Activated naive CD4-positive, alpha-beta T cell treated with anti-CD3 and anti-CD28 coated beads, Interleukin-2, amount 50 U/mL, for 24 hours (primary cell): ENCODE results near the gene TTC3.
"Not testable (repeated sequence)": the region's sequence is repeated elsewhere in the genome, so short reads cannot be mapped to it uniquely, and the experiment has no call there.

ENCODE experiments used
- H3K27ac Mint-ChIP-seq: one replicate; pipeline ENCODE4 v1.8.0; 2021; ENCODE audit warnings: mild to moderate bottlenecking, mixed read lengths
- H3K27me3 Mint-ChIP-seq: one replicate; pipeline ENCODE4 v1.8.0; 2021; ENCODE audit warnings: mixed read lengths
- H3K36me3 Mint-ChIP-seq: one replicate; pipeline ENCODE4 v1.8.0; 2021; ENCODE audit warnings: mixed read lengths
- H3K4me1 Mint-ChIP-seq: one replicate; pipeline ENCODE4 v1.8.0; 2021; ENCODE audit warnings: mixed read lengths
- H3K4me3 Mint-ChIP-seq: one replicate; pipeline ENCODE4 v1.8.0; 2021; ENCODE audit warnings: mild to moderate bottlenecking, mixed read lengths
- H3K9me3 Mint-ChIP-seq: one replicate; pipeline ENCODE4 v1.8.0; 2021; ENCODE audit warnings: mixed read lengths

TTC3 gene

DNA sequence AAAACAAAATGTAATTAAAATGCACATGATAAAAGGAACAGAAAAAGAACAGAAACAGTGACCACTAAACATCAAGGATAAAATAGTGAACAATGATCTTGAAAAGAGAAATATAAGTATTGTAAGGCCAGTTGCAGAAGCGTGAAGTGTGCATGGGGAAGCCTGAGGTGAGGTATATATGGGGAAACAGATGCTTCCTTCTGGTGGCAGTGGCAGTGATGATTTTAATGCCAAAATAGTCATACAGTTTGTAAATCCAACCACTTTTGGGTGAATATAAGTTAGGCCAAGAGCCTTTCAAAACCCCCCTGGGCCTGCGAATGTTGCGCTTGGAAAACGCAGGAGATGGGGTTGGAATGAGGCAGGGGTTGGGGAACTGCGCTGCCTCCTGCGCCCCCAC, 27.3 kb downstream of the TTC3 start:
- peaks cover 6% of the 10 kb centered on the region for H3K4me1 Mint-ChIP-seq
- no peak overlapping the region for H3K27ac Mint-ChIP-seq

DNA sequence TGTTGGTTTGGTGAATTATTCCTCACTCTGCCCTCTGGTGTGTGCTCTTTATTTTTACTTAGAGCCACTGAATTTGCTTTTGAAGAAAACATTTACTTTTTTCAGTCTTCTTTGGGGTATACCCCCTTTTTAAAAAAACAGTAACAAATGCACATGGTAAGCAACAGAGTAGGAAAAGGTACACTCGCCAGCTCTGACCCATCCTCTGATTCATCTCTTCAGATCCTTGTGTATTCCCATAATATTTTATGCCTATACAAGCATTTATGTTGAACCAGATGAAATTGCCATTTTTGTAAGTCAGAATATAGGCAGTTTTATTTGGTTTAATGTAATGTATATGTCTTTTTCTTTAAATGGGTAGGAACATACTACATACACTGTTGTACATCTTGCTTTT, 28.3 kb downstream of the TTC3 start:
- no peak overlapping the region for H3K4me3 Mint-ChIP-seq
- H3K36me3 Mint-ChIP-seq, result peaks cover 16% of the 10 kb centered on the region
- no peaks in the 10 kb centered on the region for H3K9me3 Mint-ChIP-seq
- H3K4me1 Mint-ChIP-seq, result peaks cover 10% of the 10 kb centered on the region
- H3K27ac Mint-ChIP-seq, result no peak overlapping the region
- no peaks in the 10 kb centered on the region for H3K27me3 Mint-ChIP-seq

More for the DNA sequence above, 27.3 kb downstream of the TTC3 start:
- H3K4me3 Mint-ChIP-seq, result no peak overlapping the region
- H3K9me3 Mint-ChIP-seq, result no peaks in the 10 kb centered on the region
- H3K36me3 Mint-ChIP-seq, result peaks cover 17% of the 10 kb centered on the region
- no peaks in the 10 kb centered on the region for H3K27me3 Mint-ChIP-seq

DNA sequence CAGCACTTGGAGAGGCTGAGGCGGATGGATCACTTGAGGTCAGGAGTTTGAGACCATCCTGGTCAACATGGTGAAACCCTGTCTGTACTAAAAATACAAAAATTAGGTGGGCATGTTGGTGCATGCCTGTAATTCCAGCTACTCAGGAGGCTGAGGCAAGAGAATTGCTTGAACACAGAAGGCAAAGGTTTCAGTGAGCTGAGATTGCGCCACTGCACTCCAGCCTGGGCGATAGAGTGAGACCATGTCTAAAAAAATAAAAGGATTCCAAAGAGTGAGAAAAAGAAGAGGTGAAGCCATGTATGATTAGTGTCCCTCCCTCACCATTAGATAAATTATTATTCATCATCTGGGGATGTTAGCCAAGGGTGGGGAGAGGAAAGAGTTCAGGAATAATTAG, 29.7 kb downstream of the TTC3 start:
- not testable (repeated sequence) for H3K27ac Mint-ChIP-seq, H3K27me3 Mint-ChIP-seq, H3K4me3 Mint-ChIP-seq, H3K9me3 Mint-ChIP-seq
- peaks cover 14% of the 10 kb centered on the region for H3K4me1 Mint-ChIP-seq
- peaks cover 14% of the 10 kb centered on the region for H3K36me3 Mint-ChIP-seq

DNA sequence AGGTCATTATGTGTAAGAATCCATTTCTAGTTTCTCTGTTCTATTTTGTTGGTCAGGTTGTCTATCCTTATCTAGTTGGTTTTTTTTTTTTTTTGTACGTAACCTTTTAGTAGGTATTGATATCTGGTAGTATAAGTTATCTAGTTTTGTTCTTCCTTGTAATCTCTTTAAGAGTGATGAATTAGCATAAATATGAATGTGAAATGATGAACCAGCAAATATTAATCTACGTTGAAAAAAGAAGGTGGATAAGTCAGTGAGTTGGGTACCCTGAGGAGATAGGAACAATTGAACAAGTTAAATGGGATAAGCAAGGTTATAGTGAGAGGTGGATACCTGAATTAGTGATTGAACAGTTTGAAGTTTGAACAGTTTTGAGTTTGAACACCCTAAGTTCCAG, 33.9 kb downstream of the TTC3 start:
- no peaks in the 10 kb centered on the region for H3K27me3 Mint-ChIP-seq
- peak overlapping the region; percentile 38 for H3K27ac Mint-ChIP-seq
- H3K9me3 Mint-ChIP-seq, result peaks cover 4% of the 10 kb centered on the region
- no peak overlapping the region for H3K4me3 Mint-ChIP-seq
- peaks cover 17% of the 10 kb centered on the region for H3K36me3 Mint-ChIP-seq
- peaks cover 14% of the 10 kb centered on the region for H3K4me1 Mint-ChIP-seq

DNA sequence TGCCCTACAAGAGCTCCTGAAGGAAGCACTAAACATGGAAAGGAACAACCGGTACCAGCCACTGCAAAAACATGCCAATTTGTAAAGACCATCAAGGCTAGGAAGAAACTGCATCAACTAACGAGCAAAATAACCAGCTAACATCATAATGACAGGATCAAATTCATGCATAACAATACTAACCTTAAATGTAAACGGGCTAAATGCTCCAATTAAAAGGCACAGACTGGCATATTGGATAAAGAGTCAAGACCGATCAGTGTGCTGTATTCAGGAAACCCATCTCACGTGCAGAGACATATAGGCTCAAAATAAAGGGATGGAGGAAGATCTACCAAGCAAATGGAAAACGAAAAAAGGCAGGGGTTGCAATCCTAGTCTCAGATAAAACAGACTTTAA, 38.0 kb downstream of the TTC3 start:
- peaks cover 14% of the 10 kb centered on the region for H3K4me1 Mint-ChIP-seq
- peaks cover 21% of the 10 kb centered on the region for H3K36me3 Mint-ChIP-seq
- not testable (repeated sequence) for H3K4me3 Mint-ChIP-seq, H3K27me3 Mint-ChIP-seq, H3K9me3 Mint-ChIP-seq, H3K27ac Mint-ChIP-seq

DNA sequence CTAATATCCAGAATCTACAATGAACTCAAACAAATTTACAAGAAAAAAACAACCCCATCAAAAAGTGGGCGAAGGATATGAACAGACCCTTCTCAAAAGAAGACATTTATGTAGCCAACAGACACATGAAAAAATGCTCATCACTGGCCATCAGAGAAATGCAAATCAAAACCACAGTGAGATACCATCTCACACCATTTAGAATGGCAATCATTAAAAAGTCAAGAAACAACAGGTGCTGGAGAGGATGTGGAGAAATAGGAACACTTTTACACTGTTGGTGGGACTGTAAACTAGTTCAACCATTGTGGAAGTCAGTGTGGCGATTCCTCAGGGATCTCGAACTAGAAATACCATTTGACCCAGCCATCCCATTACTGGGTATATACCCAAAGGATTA, 41.2 kb downstream of the TTC3 start:
- peaks cover 19% of the 10 kb centered on the region for H3K4me1 Mint-ChIP-seq
- not testable (repeated sequence) for H3K27ac Mint-ChIP-seq, H3K27me3 Mint-ChIP-seq, H3K9me3 Mint-ChIP-seq, H3K4me3 Mint-ChIP-seq
- peaks cover 10% of the 10 kb centered on the region for H3K36me3 Mint-ChIP-seq

DNA sequence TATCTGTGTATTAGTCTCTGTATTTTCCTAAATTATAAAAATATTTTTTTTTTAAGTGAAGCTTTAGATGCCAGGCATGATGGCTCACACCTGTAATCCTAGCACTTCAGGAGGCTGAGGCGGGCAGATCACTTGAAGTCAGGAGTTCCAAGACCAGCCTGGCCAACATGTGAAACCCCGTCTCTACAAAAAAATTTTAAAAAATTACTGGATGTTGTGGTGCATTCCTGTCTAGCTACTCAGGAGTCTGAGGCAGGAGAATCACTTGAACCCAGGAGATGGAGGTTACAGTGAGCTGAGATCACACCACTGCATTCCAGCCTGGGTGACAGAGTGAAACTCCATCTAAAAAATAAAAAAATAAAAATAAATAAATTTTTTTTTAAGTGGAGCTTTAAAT, 43.4 kb downstream of the TTC3 start:
- H3K4me1 Mint-ChIP-seq, result peaks cover 28% of the 10 kb centered on the region
- H3K27ac Mint-ChIP-seq, H3K27me3 Mint-ChIP-seq, H3K4me3 Mint-ChIP-seq, H3K9me3 Mint-ChIP-seq: not testable (repeated sequence)
- peaks cover 15% of the 10 kb centered on the region for H3K36me3 Mint-ChIP-seq

DNA sequence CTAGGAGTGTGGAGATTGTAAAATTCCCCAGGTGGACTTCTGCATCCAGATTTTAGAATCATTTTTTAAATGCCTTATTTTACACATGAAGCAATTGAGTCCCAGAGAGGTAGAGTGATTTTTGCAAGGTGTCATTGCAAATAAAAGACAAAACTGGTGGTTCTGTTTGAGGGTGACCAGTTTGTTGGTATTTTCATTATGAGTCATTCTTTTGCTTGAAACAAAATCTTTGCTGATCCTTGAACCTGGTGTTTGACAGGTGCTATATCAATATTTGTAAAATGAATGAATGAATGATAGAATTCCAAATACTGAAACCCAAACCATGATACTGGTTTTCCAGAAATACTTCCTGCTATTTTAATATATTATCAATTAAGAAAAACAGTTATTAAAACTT, 44.1 kb downstream of the TTC3 start:
- no peak overlapping the region for H3K4me3 Mint-ChIP-seq
- H3K27ac Mint-ChIP-seq, result peak overlapping the region; percentile 30
- H3K36me3 Mint-ChIP-seq, result peaks cover 13% of the 10 kb centered on the region
- H3K9me3 Mint-ChIP-seq, result no peaks in the 10 kb centered on the region
- H3K4me1 Mint-ChIP-seq, result peaks cover 28% of the 10 kb centered on the region
- H3K27me3 Mint-ChIP-seq, result no peaks in the 10 kb centered on the region

DNA sequence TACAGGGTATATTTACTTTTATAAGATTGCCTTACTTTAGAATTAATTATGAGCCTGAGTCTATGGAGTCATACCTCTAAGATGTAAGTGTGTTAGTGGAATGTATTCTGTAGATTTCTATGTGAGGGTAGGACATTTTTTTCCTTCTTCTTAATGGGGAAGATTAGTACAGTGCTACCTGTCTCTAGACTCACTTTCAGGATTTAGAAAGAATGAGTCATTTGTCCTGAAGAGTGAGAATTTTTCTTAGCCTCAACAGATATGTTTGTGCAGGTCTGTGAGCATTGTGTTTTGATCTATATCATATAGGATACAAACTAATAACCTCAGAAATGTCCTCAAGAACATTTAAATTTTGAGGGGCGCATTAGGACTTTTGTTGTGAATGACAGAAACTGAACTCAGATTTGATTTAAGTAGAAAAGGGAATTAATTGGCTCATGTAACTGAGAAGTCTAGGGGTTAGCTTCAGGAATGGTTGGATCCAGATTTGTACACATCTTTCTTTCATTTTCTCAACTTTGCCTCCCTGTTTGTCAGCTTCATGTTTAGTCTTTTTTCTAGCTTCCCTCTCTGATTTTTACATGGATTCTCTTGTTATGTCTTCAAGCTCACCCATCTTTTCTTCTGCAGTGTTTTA, 45.3 kb downstream of the TTC3 start:
- peaks cover 16% of the 10 kb centered on the region for H3K36me3 Mint-ChIP-seq
- H3K4me3 Mint-ChIP-seq, result no peak overlapping the region
- H3K27me3 Mint-ChIP-seq, result no peaks in the 10 kb centered on the region
- H3K4me1 Mint-ChIP-seq, result peaks cover 28% of the 10 kb centered on the region
- H3K27ac Mint-ChIP-seq, result peak overlapping the region; percentile 15
- H3K9me3 Mint-ChIP-seq, result no peaks in the 10 kb centered on the region

DNA sequence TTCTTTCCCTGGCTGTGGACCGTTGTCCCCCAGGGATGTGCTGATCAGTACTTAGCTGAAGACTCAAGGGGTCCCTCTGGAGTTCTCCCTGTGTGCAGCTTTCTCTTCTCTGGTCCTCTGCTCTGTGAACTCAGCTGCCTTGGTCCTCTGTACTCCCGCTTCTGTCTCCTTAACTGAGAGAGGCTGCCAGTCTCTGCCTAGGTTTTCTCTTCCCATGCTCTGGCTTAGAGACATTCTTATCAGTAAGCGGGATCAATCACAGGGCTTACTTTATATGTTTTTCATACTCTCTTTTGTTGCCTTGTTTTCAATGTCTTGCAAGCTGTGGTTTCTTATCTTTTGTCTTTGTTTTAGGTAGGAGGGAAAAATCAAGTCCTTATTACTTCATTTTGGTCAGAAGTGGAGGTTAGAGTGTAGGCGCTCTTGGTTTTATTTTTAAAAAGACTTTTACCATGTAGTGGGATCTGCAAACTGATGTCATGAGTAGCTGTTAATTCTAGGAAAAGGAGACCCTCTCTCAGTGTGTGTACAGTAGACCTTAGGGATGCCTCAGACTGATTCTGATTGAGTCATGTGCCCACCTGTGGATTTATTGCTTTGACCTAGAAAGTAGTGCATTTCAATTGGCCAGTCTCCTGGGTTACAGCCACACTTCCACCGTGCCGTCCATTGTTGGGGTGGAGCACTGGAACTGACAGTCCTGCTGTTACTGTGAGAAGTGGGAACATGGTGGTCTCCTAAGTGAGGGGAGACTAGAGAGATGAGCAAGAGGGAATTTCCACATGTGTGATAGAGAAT, 46.6 kb downstream of the TTC3 start:
- no peak overlapping the region for H3K4me3 Mint-ChIP-seq
- H3K4me1 Mint-ChIP-seq, result peaks cover 28% of the 10 kb centered on the region
- peak overlapping the region; percentile 48 for H3K27ac Mint-ChIP-seq
- no peaks in the 10 kb centered on the region for H3K9me3 Mint-ChIP-seq
- H3K27me3 Mint-ChIP-seq, result no peaks in the 10 kb centered on the region
- H3K36me3 Mint-ChIP-seq, result peaks cover 17% of the 10 kb centered on the region

DNA sequence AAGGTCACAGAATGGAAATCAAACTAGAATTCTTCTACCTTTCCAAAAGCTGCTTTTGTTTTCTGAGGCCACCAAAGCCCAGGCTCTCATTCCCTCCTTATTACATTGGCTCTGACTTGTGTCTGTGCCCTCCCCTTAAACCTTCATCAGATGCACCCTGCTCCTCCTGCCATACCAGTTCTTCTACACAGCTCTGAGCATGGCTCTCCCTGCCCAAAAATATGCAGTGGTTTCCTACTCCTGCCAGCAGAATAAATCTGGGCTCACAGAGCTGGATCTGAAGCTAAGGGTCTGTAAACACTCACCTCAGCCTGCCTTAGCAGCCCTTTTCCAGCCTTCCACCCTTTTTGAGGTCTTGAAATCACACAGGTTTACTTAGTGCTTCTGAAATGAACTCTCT, 55.0 kb downstream of the TTC3 start:
- Mint-ChIP-seq H3K27ac (no peak overlapping the region), H3K36me3 (peaks cover 13% of the 10 kb centered on the region), H3K27me3 (no peaks in the 10 kb centered on the region), H3K4me3 (no peak overlapping the region), H3K9me3 (no peaks in the 10 kb centered on the region), H3K4me1 (no peaks in the 10 kb centered on the region)

DNA sequence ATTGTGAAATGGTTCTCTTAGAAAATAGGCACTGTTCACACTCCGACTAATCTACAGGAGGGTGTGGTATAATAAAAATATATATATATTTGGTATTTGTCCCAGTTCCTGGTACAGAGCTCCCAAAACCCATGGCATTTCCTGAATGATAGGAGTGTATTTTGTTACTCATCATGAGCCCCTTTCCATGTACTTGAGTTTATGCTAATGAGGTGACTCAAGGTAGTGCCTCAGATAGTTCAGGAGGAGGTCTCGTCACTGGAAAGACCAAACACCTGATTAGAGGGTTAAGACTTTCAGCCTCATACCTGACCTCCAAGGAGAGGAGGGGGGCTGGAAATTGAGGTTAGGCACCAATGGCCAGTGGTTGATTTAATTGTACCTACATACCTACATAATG, 57.9 kb downstream of the TTC3 start:
- Mint-ChIP-seq H3K36me3 (peaks cover 17% of the 10 kb centered on the region), H3K9me3 (no peaks in the 10 kb centered on the region), H3K27me3 (no peaks in the 10 kb centered on the region)

DNA sequence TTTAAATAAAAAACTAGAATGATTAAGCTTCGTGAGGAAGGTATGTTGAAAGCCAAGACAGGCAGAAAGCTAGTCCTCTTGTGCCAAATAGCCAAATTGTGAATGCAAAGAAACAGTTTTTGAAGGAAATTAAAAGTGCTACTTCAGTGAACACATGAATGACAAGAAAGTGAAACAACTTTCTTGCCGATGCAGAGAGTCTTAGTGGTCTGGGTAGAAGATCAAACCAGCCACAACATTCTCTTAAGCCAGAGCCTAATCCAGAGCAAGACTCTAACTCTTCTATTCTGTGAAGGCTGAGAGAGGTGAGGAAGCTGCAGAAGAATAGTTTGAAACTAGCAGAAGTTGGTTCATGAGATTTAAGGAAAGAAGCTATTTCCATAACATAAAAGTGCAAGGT, 63.2 kb downstream of the TTC3 start:
- H3K27me3 Mint-ChIP-seq, result no peaks in the 10 kb centered on the region
- H3K9me3 Mint-ChIP-seq, result no peaks in the 10 kb centered on the region
- H3K27ac Mint-ChIP-seq, result no peak overlapping the region
- H3K4me1 Mint-ChIP-seq, result peaks cover 20% of the 10 kb centered on the region
- peaks cover 24% of the 10 kb centered on the region for H3K36me3 Mint-ChIP-seq
- no peak overlapping the region for H3K4me3 Mint-ChIP-seq

More for the DNA sequence above, 57.9 kb downstream of the TTC3 start:
- Mint-ChIP-seq H3K4me3 (no peak overlapping the region), H3K4me1 (peaks cover 14% of the 10 kb centered on the region), H3K27ac (no peak overlapping the region)

DNA sequence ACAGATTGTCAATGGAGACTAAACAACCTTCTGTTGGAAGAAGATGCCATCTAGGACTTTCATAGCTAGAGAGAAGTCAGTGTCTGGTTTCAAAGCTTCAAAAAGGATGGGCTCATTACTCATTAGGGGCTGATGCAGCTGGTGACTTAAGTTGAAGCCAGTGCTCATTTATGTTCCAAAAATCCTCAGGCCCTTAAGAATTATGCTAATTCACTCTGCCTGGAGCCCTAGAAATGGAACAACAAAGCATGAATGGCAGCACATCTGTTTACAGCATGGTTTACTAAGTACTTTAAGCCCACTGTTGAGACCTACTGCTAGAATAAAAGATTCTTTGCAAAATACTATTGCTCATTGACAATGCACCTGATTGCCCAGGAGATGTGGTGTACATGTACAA, 63.7 kb downstream of the TTC3 start:
- Mint-ChIP-seq H3K36me3 (peaks cover 24% of the 10 kb centered on the region), H3K4me3 (no peak overlapping the region), H3K27ac (no peak overlapping the region), H3K4me1 (peaks cover 20% of the 10 kb centered on the region), H3K27me3 (no peaks in the 10 kb centered on the region), H3K9me3 (no peaks in the 10 kb centered on the region)

DNA sequence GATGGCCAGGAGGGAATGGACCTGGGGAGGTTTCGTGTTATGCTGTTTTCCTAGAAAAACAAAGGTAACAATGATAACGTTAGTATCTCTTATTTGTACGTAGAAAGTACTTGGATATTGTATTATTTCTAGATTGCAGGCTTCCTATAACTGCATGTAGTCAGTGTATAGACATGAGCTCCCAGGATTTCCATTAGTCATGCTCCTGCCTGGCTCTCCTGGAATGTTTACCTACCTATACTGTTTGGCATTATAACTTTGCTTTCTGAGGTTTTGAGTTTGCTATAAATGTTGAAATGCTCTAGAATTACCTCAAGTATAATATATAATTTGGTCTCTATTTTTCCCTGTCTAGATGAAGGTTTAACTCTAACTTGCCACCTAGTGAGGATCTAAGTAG, 66.1 kb downstream of the TTC3 start:
- peaks cover 20% of the 10 kb centered on the region for H3K4me1 Mint-ChIP-seq
- no peak overlapping the region for H3K4me3 Mint-ChIP-seq
- H3K36me3 Mint-ChIP-seq, result peaks cover 24% of the 10 kb centered on the region
- no peaks in the 10 kb centered on the region for H3K27me3 Mint-ChIP-seq
- H3K27ac Mint-ChIP-seq, result no peak overlapping the region
- no peaks in the 10 kb centered on the region for H3K9me3 Mint-ChIP-seq

DNA sequence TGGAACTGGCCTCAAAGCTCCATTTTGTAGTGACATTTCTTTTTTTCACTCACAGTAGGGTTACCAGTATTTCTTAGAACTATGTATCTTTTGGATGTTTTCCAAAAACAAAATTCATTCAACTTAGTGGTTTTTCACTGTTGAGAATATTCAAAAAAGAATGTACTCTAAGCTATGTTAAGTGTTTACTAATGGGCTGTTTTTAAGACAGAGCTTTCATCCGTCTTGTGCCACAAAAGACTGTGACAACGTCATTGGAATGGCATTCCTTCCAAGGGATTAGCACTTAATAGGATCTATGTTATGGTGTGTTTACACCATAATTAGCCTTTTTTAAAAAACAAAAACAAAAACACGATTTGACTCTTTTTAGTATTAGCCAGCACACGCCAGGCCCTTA, 66.8 kb downstream of the TTC3 start:
- Mint-ChIP-seq H3K27ac (no peak overlapping the region), H3K4me3 (no peak overlapping the region), H3K4me1 (peaks cover 17% of the 10 kb centered on the region), H3K9me3 (no peaks in the 10 kb centered on the region), H3K27me3 (no peaks in the 10 kb centered on the region), H3K36me3 (peaks cover 29% of the 10 kb centered on the region)

DNA sequence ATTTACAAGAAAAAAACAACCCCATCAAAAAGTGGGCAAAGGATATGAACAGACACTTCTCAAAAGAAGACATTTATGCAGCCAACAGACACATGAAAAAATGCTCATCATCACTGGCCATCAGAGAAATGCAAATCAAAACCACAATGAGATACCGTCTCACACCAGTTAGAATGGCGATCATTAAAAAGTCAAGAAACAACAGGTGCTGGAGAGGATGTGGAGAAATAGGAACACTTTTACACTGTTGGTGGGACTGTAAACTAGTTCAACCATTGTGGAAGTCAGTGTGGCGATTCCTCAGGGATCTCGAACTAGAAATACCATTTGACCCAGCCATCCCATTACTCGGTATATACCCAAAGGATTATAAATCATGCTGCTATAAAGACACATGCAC, 70.3 kb downstream of the TTC3 start:
- H3K36me3 Mint-ChIP-seq, result peaks cover 20% of the 10 kb centered on the region
- not testable (repeated sequence) for H3K4me3 Mint-ChIP-seq, H3K9me3 Mint-ChIP-seq, H3K27ac Mint-ChIP-seq, H3K27me3 Mint-ChIP-seq, H3K4me1 Mint-ChIP-seq
